GM19043 (cell line): ENCODE data around the gene ADAMTS9.

Source experiments
- ATAC-seq: cut with Tn5 transposase; IDR thresholded peaks from one replicate; pipeline ENCODE4 v1.9.1; 2021; ENCODE audit warnings: low read depth; ENCODE audit not compliant: unreplicated experiment

Gene ADAMTS9

GRCh38 chr3:64658001-64658400, 29.8 kb downstream of the ADAMTS9 start:
- no peak for ATAC-seq

- ATAC-seq, result no peak
Observed at GRCh38 chr3:64656544-64656943, 31.3 kb downstream of the ADAMTS9 start.

GRCh38 chr3:64655160-64655559, 32.6 kb downstream of the ADAMTS9 start:
- no peak for ATAC-seq

- no peak for ATAC-seq
Observed at GRCh38 chr3:64654013-64654412, 33.8 kb downstream of the ADAMTS9 start.

GRCh38 chr3:64653101-64653500, 34.7 kb downstream of the ADAMTS9 start:
- no peak for ATAC-seq

GRCh38 chr3:64651741-64652241, 36.0 kb downstream of the ADAMTS9 start:
- no peak for ATAC-seq

GRCh38 chr3:64651303-64651702, 36.5 kb downstream of the ADAMTS9 start:
- ATAC-seq, result no peak

- no peak for ATAC-seq
Observed at GRCh38 chr3:64650715-64651114, 37.1 kb downstream of the ADAMTS9 start.

GRCh38 chr3:64650096-64650622, 37.6 kb downstream of the ADAMTS9 start:
- no peak for ATAC-seq

- ATAC-seq, result no peak
Observed at GRCh38 chr3:64648927-64649906, 38.6 kb downstream of the ADAMTS9 start.

GRCh38 chr3:64647825-64648224, 40.0 kb downstream of the ADAMTS9 start:
- no peak for ATAC-seq

GRCh38 chr3:64645243-64645642, 42.6 kb downstream of the ADAMTS9 start:
- no peak for ATAC-seq

GRCh38 chr3:64644483-64644882, 43.3 kb downstream of the ADAMTS9 start:
- ATAC-seq, result no peak

- ATAC-seq, result no peak
Observed at GRCh38 chr3:64642327-64643151, 45.3 kb downstream of the ADAMTS9 start.

GRCh38 chr3:64638981-64639481, 48.8 kb downstream of the ADAMTS9 start:
- ATAC-seq, result no peak

- no peak for ATAC-seq
Observed at GRCh38 chr3:64638511-64638910, 49.3 kb downstream of the ADAMTS9 start.

GRCh38 chr3:64634417-64634816, 53.4 kb downstream of the ADAMTS9 start:
- no peak for ATAC-seq

GRCh38 chr3:64631951-64632350, 55.8 kb downstream of the ADAMTS9 start:
- ATAC-seq, result no peak

- ATAC-seq, result no peak
Observed at GRCh38 chr3:64627471-64628321, 60.1 kb downstream of the ADAMTS9 start.

GRCh38 chr3:64627042-64627441, 60.8 kb downstream of the ADAMTS9 start:
- no peak for ATAC-seq
